ENCODE measurements around the gene PGAP6.
"Not testable (repeated sequence)": the region's sequence is repeated elsewhere in the genome, so short reads cannot be mapped to it uniquely, and the experiment has no call there.

PGAP6 gene

GRCh38 chr16:363766-364490 is 17.9 kb downstream of the PGAP6 start:
- DNase-seq, result no peak

GRCh38 chr16:363110-363765 is 18.5 kb downstream of the PGAP6 start:
- DNase-seq, result no peak

- not testable (repeated sequence) for DNase-seq
Observed at GRCh38 chr16:362702-362999, 19.1 kb downstream of the PGAP6 start.

- peak; percentile 31 for DNase-seq
Observed at GRCh38 chr16:361872-362701, 19.7 kb downstream of the PGAP6 start.

GRCh38 chr16:361341-361871 is 20.4 kb downstream of the PGAP6 start:
- no peak for DNase-seq

- DNase-seq, result no peak
Observed at GRCh38 chr16:360698-361336, 21.0 kb downstream of the PGAP6 start.

- no peak for DNase-seq
Observed at GRCh38 chr16:359871-360697, 21.7 kb downstream of the PGAP6 start.

GRCh38 chr16:359067-359763 is 22.6 kb downstream of the PGAP6 start:
- no peak for DNase-seq

- no peak for DNase-seq
Observed at GRCh38 chr16:356741-357140, 25.0 kb downstream of the PGAP6 start.

GRCh38 chr16:354971-355461 is 26.8 kb downstream of the PGAP6 start:
- DNase-seq, result no peak

GRCh38 chr16:354291-354881 is 27.4 kb downstream of the PGAP6 start:
- DNase-seq, result no peak

- no peak for DNase-seq
Observed at GRCh38 chr16:353404-354290, 28.1 kb downstream of the PGAP6 start.

- peak; percentile 75 for DNase-seq
Observed at GRCh38 chr16:352547-353403, 29.0 kb downstream of the PGAP6 start, which contains the start of gene AXIN1. TSS of gene AXIN1 (minus strand) at chr16:352723. CDS start at chr16:347025, 5,698 bp downstream.

GRCh38 chr16:351804-352520 is 29.8 kb downstream of the PGAP6 start:
- DNase-seq, result no peak

- no peak for DNase-seq
Observed at GRCh38 chr16:350203-350602, 31.6 kb downstream of the PGAP6 start.

GRCh38 chr16:349211-349610 is 32.6 kb downstream of the PGAP6 start:
- DNase-seq, result no peak

- not testable (repeated sequence) for DNase-seq
Observed at GRCh38 chr16:348495-348894, 33.3 kb downstream of the PGAP6 start.

GRCh38 chr16:347203-347602 is 34.6 kb downstream of the PGAP6 start:
- no peak for DNase-seq
